Raji (cell line): ENCODE data around the gene AKAP6.

Experiments
- POLR2A ChIP-seq: IDR thresholded peaks from 2 replicates; pipeline ENCODE4 v1.6.1; 2011; ENCODE audit warnings: low read depth, low read length, control low read depth; ENCODE audit not compliant: insufficient read depth

AKAP6 gene

DNA sequence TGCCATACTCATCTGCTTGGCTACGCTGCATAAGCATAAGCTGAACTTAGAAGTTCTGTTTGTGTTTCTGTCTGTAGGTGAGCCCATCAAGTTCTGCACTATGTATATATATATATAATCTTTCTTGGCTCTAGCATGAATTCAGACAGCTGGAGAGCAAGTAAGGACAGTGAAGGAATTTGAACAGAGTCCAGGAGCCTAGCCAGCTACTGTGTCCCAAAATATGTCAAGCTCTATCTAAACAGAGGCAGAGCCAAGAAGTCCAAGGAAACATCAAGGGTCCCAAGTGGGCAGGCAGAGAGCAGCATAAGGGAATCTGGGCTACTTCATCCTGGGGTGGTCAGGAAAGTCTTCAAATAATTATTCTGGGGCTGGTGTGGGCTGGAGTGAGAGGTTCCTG, 491.1 kb downstream of the AKAP6 start:
- TF ChIP-seq POLR2A = no peak

DNA sequence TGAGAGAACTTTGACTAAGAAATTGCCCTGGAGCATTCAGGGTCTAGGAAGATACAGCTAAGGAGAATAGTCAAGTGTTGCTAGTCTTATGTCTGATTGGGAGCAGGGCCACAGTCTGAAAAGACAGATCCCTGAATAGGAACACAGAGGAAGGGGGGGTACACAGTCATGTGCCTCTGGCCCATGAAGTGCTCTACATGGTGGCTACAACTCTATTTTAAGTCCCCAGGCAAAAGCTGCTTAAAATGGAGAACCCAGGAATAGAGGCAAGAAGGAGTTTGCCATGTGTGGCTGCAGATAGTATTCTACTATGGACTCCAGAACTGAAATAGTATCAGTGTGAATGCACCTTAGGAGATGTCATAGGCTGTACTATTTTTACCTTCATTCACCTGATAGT, 491.6 kb downstream of the AKAP6 start:
- TF ChIP-seq POLR2A = no peak

- no peak for TF ChIP-seq POLR2A
Observed at GRCh38 chr14:32821964-32822653, 493.0 kb downstream of the AKAP6 start.

DNA sequence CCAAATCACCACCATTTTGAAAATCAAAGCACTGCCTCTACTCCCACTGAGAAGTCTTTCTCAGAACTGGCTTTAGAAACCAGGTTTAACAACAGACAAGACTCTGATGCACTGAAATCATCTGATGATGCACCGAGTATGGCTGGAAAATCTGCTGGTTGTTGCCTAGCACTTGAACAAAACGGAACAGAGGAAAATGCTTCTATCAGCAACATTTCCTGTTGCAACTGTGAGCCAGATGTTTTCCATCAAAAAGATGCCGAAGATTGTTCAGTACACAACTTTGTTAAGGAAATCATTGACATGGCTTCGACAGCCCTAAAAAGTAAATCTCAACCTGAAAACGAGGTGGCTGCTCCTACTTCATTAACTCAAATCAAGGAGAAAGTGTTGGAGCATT, 494.6 kb downstream of the AKAP6 start:
- no peak for TF ChIP-seq POLR2A

DNA sequence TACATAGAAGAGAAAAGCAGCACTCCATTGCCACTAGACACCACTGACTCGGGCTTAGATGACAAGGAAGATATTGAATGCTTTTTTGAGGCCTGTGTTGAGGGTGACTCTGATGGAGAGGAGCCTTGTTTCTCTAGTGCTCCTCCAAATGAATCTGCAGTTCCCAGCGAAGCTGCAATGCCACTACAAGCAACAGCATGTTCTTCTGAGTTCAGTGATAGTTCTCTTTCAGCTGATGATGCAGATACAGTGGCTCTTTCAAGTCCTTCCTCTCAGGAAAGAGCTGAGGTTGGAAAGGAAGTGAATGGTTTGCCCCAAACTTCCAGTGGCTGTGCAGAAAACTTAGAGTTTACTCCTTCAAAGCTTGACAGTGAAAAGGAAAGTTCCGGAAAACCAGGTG, 495.1 kb downstream of the AKAP6 start:
- TF ChIP-seq POLR2A = no peak

DNA sequence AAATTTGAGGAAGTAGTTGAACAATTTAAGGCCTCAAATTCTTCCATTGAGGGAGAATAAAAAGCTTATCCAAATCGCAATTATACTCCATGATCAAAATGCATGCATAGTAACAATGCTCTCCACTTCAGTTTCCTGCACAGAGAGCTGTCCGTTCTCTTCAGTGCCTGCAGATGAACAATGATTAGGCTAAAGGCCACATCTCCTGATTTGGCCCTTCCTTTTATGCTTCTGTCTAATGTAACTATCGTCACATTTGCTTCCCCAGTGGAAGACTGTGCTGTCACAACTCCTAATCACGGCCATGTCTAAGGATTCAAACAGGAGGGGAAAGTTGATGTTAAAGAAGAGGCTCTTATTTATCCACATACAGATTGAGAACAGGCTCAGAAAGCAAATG, 496.0 kb downstream of the AKAP6 start:
- no peak for TF ChIP-seq POLR2A

GRCh38 chr14:32826404-32827082, 497.4 kb downstream of the AKAP6 start:
- TF ChIP-seq POLR2A = no peak

DNA sequence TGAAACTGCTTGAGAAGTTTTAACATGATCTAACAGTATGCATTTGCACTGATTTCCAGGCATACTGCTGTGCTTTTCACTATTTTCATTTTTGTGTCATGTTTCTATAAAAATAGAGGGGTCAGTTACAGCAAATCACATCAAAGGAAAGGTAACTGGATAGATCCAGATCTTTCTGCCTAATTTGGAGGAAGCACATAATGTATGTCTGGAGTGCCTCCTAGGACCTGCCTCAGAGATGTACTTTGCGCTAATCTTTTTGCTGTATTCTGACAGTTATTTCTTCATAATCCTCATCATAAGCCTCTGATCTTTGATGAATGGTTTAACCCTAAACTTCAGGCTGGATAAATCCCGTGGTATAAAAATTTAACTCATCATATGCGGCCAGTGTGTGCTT, 498.4 kb downstream of the AKAP6 start:
- no peak for TF ChIP-seq POLR2A

- TF ChIP-seq POLR2A = no peak
Observed at GRCh38 chr14:32835924-32836323, 506.8 kb downstream of the AKAP6 start.

DNA sequence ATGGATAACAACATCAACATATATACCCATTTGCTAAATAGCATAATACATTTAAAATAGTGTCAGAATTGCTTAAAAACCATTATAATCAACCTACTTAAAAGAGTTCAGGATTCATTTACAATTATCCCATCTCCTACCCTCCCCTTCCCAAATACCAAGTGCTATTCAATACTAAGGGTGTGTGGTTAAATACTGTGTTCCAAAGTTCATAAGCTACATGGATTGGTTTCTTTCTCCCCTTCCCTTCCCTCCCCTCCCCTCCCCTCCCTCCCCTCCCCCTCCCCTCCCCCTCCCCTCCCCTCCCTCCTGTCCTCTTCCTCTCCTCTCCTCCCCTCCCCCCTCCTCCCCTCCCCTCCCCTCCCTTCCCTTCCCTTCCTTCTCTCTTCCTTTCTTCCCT, 512.6 kb downstream of the AKAP6 start:
- TF ChIP-seq POLR2A = no peak

- TF ChIP-seq POLR2A = no peak
Observed at GRCh38 chr14:32846821-32847365, 517.8 kb downstream of the AKAP6 start.

- TF ChIP-seq POLR2A = no peak
Observed at GRCh38 chr14:32847867-32848266, 518.8 kb downstream of the AKAP6 start.

GRCh38 chr14:32865827-32866376, 536.8 kb downstream of the AKAP6 start:
- TF ChIP-seq POLR2A = no peak

GRCh38 chr14:32883188-32883587, 554.1 kb downstream of the AKAP6 start:
- no peak for TF ChIP-seq POLR2A
